H1 (cell line): ENCODE data around the gene ABHD4. TPM values are rescaled to one million over a fixed set of nuclear protein-coding genes. Genes with fewer than 3 reads are reported as not detected.

Experiments
- CTCF ChIA-PET: fragments of 300-600 bp; sonication (Branson Sonifier 250); formaldehyde crosslinking; loops from one replicate; lab custom pipeline; 2021; ENCODE audit not compliant: partially characterized antibody; lab: Charles Lee
- POLR2A ChIA-PET: fragments of 300-600 bp; sonication (Branson Sonifier 250); formaldehyde crosslinking; loops from one replicate; lab custom pipeline; 2021; ENCODE audit warnings: inconsistent platforms; ENCODE audit not compliant: partially characterized antibody; lab: Charles Lee
- DNase-seq, 2 experiments: peaks; one replicate each; pipeline versions ENCODE4 v3.0.0 to v3.0.0-alpha.2; 2010 to 2022; ENCODE audit warnings: low spot score in 2 of 2, low read depth in 1 of 2, mixed read lengths in 1 of 2
- FAIRE-seq: peaks from 2 replicates; lab custom pipeline; 2011; peaks lifted over from hg19 to GRCh38; lab: Jason Lieb, UNC
- H2AFZ ChIP-seq: 2 replicates; pipeline ENCODE4 v1.8.1; 2012; ENCODE audit warnings: low read length, inconsistent platforms
- H2AK5ac ChIP-seq: 2 replicates; pipeline ENCODE4 v1.6.1; 2013; ENCODE audit warnings: low read depth, low read length
- H2BK120ac ChIP-seq: replicated peaks from 2 replicates; pipeline ENCODE3; 2013; ENCODE audit warnings: low read depth, low read length, inconsistent platforms
- H2BK12ac ChIP-seq: 2 replicates; pipeline ENCODE4 v1.6.1; 2013; ENCODE audit warnings: low read depth, low read length
- H2BK15ac ChIP-seq: 2 replicates; pipeline ENCODE4 v1.6.1; 2013; ENCODE audit warnings: low read length
- H2BK20ac ChIP-seq: 2 replicates; pipeline ENCODE4 v1.6.1; 2013; ENCODE audit warnings: low read length
- H2BK5ac ChIP-seq: 2 replicates; pipeline ENCODE4 v1.6.1; 2013; ENCODE audit warnings: low read depth, low read length
- H3K14ac ChIP-seq: 2 replicates; pipeline ENCODE4 v1.6.1; 2013; ENCODE audit warnings: inconsistent platforms; ENCODE audit not compliant: insufficient read length
- H3K18ac ChIP-seq: 2 replicates; pipeline ENCODE4 v1.6.1; 2013; ENCODE audit warnings: low read length; ENCODE audit errors: extremely low read depth
- H3K23ac ChIP-seq: 2 replicates; pipeline ENCODE4 v1.6.1; 2013; ENCODE audit warnings: inconsistent platforms; ENCODE audit not compliant: insufficient read length
- H3K23me2 ChIP-seq: 2 replicates; pipeline ENCODE4 v1.6.1; 2013; ENCODE audit warnings: low read depth, low read length
- H3K27ac ChIP-seq: 2 replicates; pipeline ENCODE4 v1.6.1; 2011; ENCODE audit warnings: low read depth, low read length, inconsistent platforms
- H3K27me3 ChIP-seq, 4 experiments: replicated peaks in 1 of 4; 1 replicate in 1 of 4; 2 replicates in 3 of 4; pipeline versions ENCODE4 v1.6.1 to v1.8.1; 2011 to 2013; ENCODE audit warnings: low read length in 3 of 4, mild to moderate bottlenecking in 3 of 4, inconsistent platforms in 2 of 4, mixed read lengths in 2 of 4, moderate library complexity in 1 of 4; ENCODE audit not compliant: control insufficient read depth in 3 of 4, insufficient read depth in 3 of 4; ENCODE audit errors: extremely low read depth in 1 of 4
- H3K36me3 ChIP-seq, 4 experiments: 2 replicates each; pipeline versions ENCODE4 v1.6.1 to v1.8.1; 2011 to 2013; ENCODE audit warnings: mild to moderate bottlenecking in 4 of 4, low read length in 3 of 4, moderate library complexity in 2 of 4, control low read depth in 1 of 4, inconsistent platforms in 1 of 4; ENCODE audit not compliant: insufficient read depth in 4 of 4, control insufficient read depth in 2 of 4
- H3K4ac ChIP-seq: replicated peaks from 2 replicates; pipeline ENCODE3; 2013; ENCODE audit warnings: low read length, low read depth, mixed read lengths, inconsistent platforms; ENCODE audit not compliant: insufficient read length
- H3K4me1 ChIP-seq, 4 experiments: replicated peaks in 1 of 4; 1 replicate in 1 of 4; 2 replicates in 3 of 4; pipeline versions ENCODE4 v1.6.1 to v1.8.1; 2011 to 2013; ENCODE audit warnings: low read length in 3 of 4, inconsistent platforms in 2 of 4, mixed read lengths in 1 of 4; ENCODE audit not compliant: insufficient read depth in 4 of 4, control insufficient read depth in 3 of 4
- H3K4me2 ChIP-seq, 2 experiments: 2 replicates each; pipeline versions ENCODE4 v1.6.1 to v1.8.1; 2011 to 2013; ENCODE audit warnings: low read depth in 2 of 2, low read length in 2 of 2, control low read depth in 1 of 2, inconsistent platforms in 1 of 2, mild to moderate bottlenecking in 1 of 2; ENCODE audit not compliant: insufficient read depth in 1 of 2
- H3K4me3 ChIP-seq, 4 experiments: fragments of 200-600, 300-600 bp in 1 of 4; sonication (generic), shearing (Covaris generic), sonication (Bioruptor Twin) in 1 of 4; 2 replicates each; pipeline versions ENCODE4 v1.5.1 to v1.8.1; 2011 to 2016; ENCODE audit warnings: low read length in 4 of 4, low read depth in 3 of 4, control low read depth in 2 of 4, inconsistent platforms in 2 of 4, mild to moderate bottlenecking in 2 of 4, mixed read lengths in 1 of 4, moderate library complexity in 1 of 4; ENCODE audit not compliant: insufficient read depth in 2 of 4; ENCODE audit errors: extremely low read depth in 1 of 4
- H3K56ac ChIP-seq: replicated peaks from 2 replicates; pipeline ENCODE3; 2013; ENCODE audit warnings: low read depth, mild to moderate bottlenecking, mixed read lengths, low read length, inconsistent platforms; ENCODE audit not compliant: insufficient read length
- H3K79me1 ChIP-seq: 2 replicates; pipeline ENCODE4 v1.6.1; 2013; ENCODE audit warnings: low read depth, low read length, control low read depth
- H3K79me2 ChIP-seq, 2 experiments: 2 replicates each; pipeline versions ENCODE4 v1.6.1 to v1.8.1; 2012 to 2013; ENCODE audit warnings: low read length in 2 of 2, mild to moderate bottlenecking in 2 of 2, inconsistent platforms in 1 of 2; ENCODE audit not compliant: insufficient read depth in 2 of 2, control insufficient read depth in 1 of 2
- H3K9ac ChIP-seq, 4 experiments: replicated peaks in 1 of 4; 1 replicate in 1 of 4; 2 replicates in 3 of 4; pipeline versions ENCODE4 v1.6.1 to v1.8.1; 2011 to 2013; ENCODE audit warnings: low read depth in 3 of 4, low read length in 3 of 4, control low read depth in 2 of 4, mild to moderate bottlenecking in 2 of 4, moderate library complexity in 2 of 4, inconsistent platforms in 1 of 4; ENCODE audit errors: extremely low read depth in 1 of 4
- H3K9me3 ChIP-seq, 2 experiments: 2 replicates each; pipeline versions ENCODE4 v1.6.1 to v1.8.1; 2012 to 2013; ENCODE audit warnings: mild to moderate bottlenecking in 2 of 2, moderate library complexity in 2 of 2, control low read depth in 1 of 2, inconsistent platforms in 1 of 2, low read depth in 1 of 2, low read length in 1 of 2, mixed read lengths in 1 of 2; ENCODE audit not compliant: insufficient read depth in 2 of 2
- H4K20me1 ChIP-seq, 2 experiments: replicated peaks in 1 of 2; 2 replicates each; pipeline versions ENCODE3 to v1.8.1; 2011 to 2013; ENCODE audit warnings: inconsistent platforms in 2 of 2, low read length in 2 of 2, mild to moderate bottlenecking in 1 of 2; ENCODE audit not compliant: insufficient read depth in 2 of 2, control insufficient read depth in 1 of 2
- H4K5ac ChIP-seq: 2 replicates; pipeline ENCODE4 v1.6.1; 2013; ENCODE audit warnings: low read length, low read depth, mixed read lengths, inconsistent platforms; ENCODE audit not compliant: insufficient read length
- H4K8ac ChIP-seq: 2 replicates; pipeline ENCODE4 v1.8.0; 2013; ENCODE audit warnings: mild to moderate bottlenecking, moderate library complexity, low read length, inconsistent platforms; ENCODE audit not compliant: insufficient read depth; ENCODE audit errors: extremely low read depth
- H4K91ac ChIP-seq: replicated peaks from 2 replicates; pipeline ENCODE3; 2013; ENCODE audit warnings: low read length, mixed read lengths, inconsistent platforms; ENCODE audit not compliant: insufficient read length
- ASH2L ChIP-seq: fragments of 200-600, 300-600 bp; sonication (generic); IDR thresholded peaks from one replicate; pipeline ENCODE4 v1.7.1; 2017; ENCODE audit warnings: low read length
- CHD2 ChIP-seq: IDR thresholded peaks from 2 replicates; pipeline ENCODE4 v1.6.1; 2012; ENCODE audit warnings: low read length, improper control_type of control experiment
- EGR1 ChIP-seq: IDR thresholded peaks from 2 replicates; pipeline ENCODE4 v1.6.1; 2011; ENCODE audit warnings: low read depth, low read length, borderline replicate concordance
- EP300 ChIP-seq, 2 experiments: IDR thresholded peaks; 1 replicate in 1 of 2; 2 replicates in 1 of 2; pipeline ENCODE4 v1.6.1; 2011 to 2012; ENCODE audit warnings: low read depth in 2 of 2, low read length in 2 of 2, mild to moderate bottlenecking in 2 of 2, borderline replicate concordance in 1 of 2, inconsistent platforms in 1 of 2, moderate library complexity in 1 of 2
- POU5F1 ChIP-seq: IDR thresholded peaks from 2 replicates; pipeline ENCODE4 v1.6.1; 2011; ENCODE audit warnings: low read depth, mild to moderate bottlenecking, low read length, moderate library complexity
- RAD21 ChIP-seq, 2 experiments: IDR thresholded peaks in 1 of 2; conservative IDR thresholded peaks in 1 of 2; 2 replicates each; pipeline ENCODE4 v1.6.1; 2011; ENCODE audit warnings: low read depth in 2 of 2, low read length in 2 of 2, improper control_type of control experiment in 1 of 2, inconsistent platforms in 1 of 2, mild to moderate bottlenecking in 1 of 2, moderate library complexity in 1 of 2
- RFX5 ChIP-seq: IDR thresholded peaks from 2 replicates; pipeline ENCODE4 v1.6.1; 2011; ENCODE audit warnings: low read depth, low read length, improper control_type of control experiment, borderline replicate concordance
- TAF1 ChIP-seq: IDR thresholded peaks from 2 replicates; pipeline ENCODE4 v1.6.1; 2011; ENCODE audit warnings: mild to moderate bottlenecking, low read depth, low read length
- TCF12 ChIP-seq: IDR thresholded peaks from 2 replicates; pipeline ENCODE4 v1.6.1; 2011; ENCODE audit warnings: low read depth, mild to moderate bottlenecking, low read length
- YY1 ChIP-seq: IDR thresholded peaks from 2 replicates; pipeline ENCODE4 v1.6.1; 2011; ENCODE audit warnings: low read depth, mild to moderate bottlenecking, low read length
- WGBS, 2 experiments: shearing (Covaris generic) in 1 of 2; methylation state at CpG; one replicate each; pipeline versions ENCODE4 v1.1.6 to v1.1.7; 2013 to 2015; ENCODE audit warnings: low lambda C conversion rate in 2 of 2, mixed read lengths in 2 of 2, inconsistent platforms in 1 of 2, low coverage in 1 of 2, missing lambda C conversion rate in 1 of 2; ENCODE audit not compliant: insufficient replicate concordance in 2 of 2, insufficient coverage in 1 of 2, insufficient read length in 1 of 2; ENCODE audit errors: extremely low coverage in 1 of 2, missing lambda C conversion rate in 1 of 2; 5-methylcytosine and 5-hydroxymethylcytosine counted together
- polyA plus RNA-seq, 7 experiments: library from polyadenylated mRNA; depleted of rRNA in 3 of 7; stranded (reverse) in 5 of 7; unstranded in 2 of 7; fragments of >200 nt in 5 of 7; fragments of 200-250 nt in 2 of 7; gene quantifications; 1 replicate in 5 of 7; 2 replicates in 1 of 7; 4 replicates in 1 of 7; pipeline versions ENCODE4 v1.2.1 to v1.2.3, GENCODE V29; 2011 to 2013; ENCODE audit warnings: missing spikeins in 2 of 7, mixed read lengths in 2 of 7
- total RNA-seq: library from RNA; stranded (reverse); fragmentation: NEBNext Ultra II Directional; extraction: Animal tissue kit (Norgen Biotek cat#: 25700); gene quantifications from 2 replicates; pipeline ENCODE4 v1.2.1, GENCODE V29; 2021

The ABHD4 gene
- total and polyA plus RNA-seq, 2 of the 8 experiments (the other 6 are each of a cell fraction or from before 2014, with no cell fraction given), result 32.4 to 42.9 TPM

DNA sequence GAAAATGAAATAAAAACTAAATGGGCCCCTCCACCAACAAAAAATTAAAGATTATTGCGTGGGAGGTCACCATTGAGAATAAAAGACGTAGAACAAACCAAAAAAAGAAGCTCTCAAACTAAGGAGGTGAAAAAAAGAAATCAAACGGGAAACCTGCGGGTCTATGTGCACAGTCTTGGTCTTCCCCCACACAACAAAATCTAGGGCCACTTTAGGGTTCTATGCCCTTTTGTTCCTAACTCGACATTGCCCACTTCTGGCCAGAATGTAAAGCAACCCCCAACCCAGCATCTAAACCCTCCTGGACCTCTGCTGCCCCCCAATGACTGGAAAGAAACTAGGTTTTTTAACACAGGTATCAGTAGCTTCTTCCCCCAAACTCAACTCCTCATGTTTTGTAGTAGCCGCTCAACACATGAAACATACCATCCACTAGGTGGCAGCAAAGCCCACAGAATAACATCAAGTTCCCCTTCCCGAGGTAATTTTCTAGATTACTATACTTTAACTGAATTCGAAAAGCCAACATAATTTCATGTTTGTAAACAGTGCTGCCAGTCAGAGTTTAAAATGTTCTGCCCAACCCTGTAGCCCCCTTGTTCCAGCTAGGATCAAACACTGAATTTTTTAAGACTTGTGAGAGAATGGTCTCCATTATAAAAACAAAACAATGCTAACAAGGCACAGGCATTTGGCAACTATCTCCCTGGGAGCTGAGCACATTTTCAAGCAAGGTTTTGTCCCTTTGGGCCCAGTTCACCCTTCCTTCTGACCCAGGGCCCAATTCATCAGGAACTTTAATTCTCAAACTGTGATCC, 27.8 kb upstream of the ABHD4 start:
- no peak overlapping the region for H3K14ac ChIP-seq
- H2BK120ac ChIP-seq, result no peak overlapping the region
- H3K79me1 ChIP-seq, result no peaks in the 10 kb centered on the region
- H3K36me3 ChIP-seq, result peaks cover 9 to 35% (median 18%) of the 10 kb centered on the region in 4 experiments; a peak in 7 of 8 replicates
- no peak overlapping the region for H4K91ac ChIP-seq
- peak overlapping the region; percentile 79 for H4K5ac ChIP-seq
- H2BK12ac ChIP-seq, result no peak overlapping the region; the same call in 1 of the 2 replicates
- no peak overlapping the region for H3K56ac ChIP-seq
- H3K27ac ChIP-seq, result peak overlapping the region; percentile 66
- peaks cover 0 to 14% of the 10 kb centered on the region in 2 experiments; a peak in 1 of 4 replicates for H3K79me2 ChIP-seq
- H3K4ac ChIP-seq, result no peak overlapping the region
- no peak overlapping the region for H3K18ac ChIP-seq
- no peak overlapping the region for H2AK5ac ChIP-seq
- no peak overlapping the region for H3K23ac ChIP-seq
- ChIA-PET POLR2A (interaction anchor here (0.6 to 2.3 kb wide), 14 partner anchors 10 to 359 kb away, joined by 3 to 13 read pairs (median 4); partner anchors contain the start of genes DAD1 and OXA1L), CTCF (interaction anchor here (0.6 to 5.8 kb wide), 103 partner anchors 8 to 991 kb away, joined by 3 to 78 read pairs (median 5); partner anchors contain the start of genes ABHD4, DAD1, MMP14 and OR6J1)
- peak overlapping the region in 1 of 4 experiments; percentile 26; a peak in 1 of 8 replicates for H3K4me3 ChIP-seq
- no peaks in the 10 kb centered on the region for H4K20me1 ChIP-seq
- H3K27me3 ChIP-seq, result no peaks in the 10 kb centered on the region
- H3K23me2 ChIP-seq, result no peaks in the 10 kb centered on the region
- peak; percentile 78 to 79 for DNase-seq
- H2AFZ ChIP-seq, result peak overlapping the region; percentile 47; the same call in 1 of the 2 replicates
- 0 out of 2 replicates have a peak overlapping the region, but pooled peaks have one; percentile 46 for H2BK5ac ChIP-seq
- no peak overlapping the region for H2BK20ac ChIP-seq
- peak; percentile 99 for FAIRE-seq
- peak overlapping the region in 2 of 4 experiments; percentile 13 to 26; a peak in 2 of 7 replicates for H3K9ac ChIP-seq
- peaks cover 0 to 5% (median 1%) of the 10 kb centered on the region in 4 experiments; a peak in 3 of 7 replicates for H3K4me1 ChIP-seq
- H4K8ac ChIP-seq, result no peak overlapping the region
- H3K9me3 ChIP-seq, result no peaks in the 10 kb centered on the region
- peak overlapping the region in 1 of 2 experiments; percentile 58; a peak in 2 of 4 replicates for H3K4me2 ChIP-seq
- WGBS, 2 experiments, result 26% methylated on average over 8 of the region's 8 CpGs; no CpG with 5 or more reads in 1 of the 2 experiments
- no peak overlapping the region for H2BK15ac ChIP-seq
- TF ChIP-seq TCF12 (0 out of 2 replicates have a peak, but pooled peaks have one; percentile 28), ASH2L (peak; percentile 28), TAF1 (0 out of 2 replicates have a peak, but pooled peaks have one; percentile 13), RFX5 (no peak), EP300 (IDR thresholded peaks at IDR 0.05; ENCODE audit: borderline replicate concordance in 1 of 2, low read depth in 2 of 2, low read length in 2 of 2) (peak in 1 of 2 experiments; percentile 73; a peak in 1 of 3 replicates), YY1 (peak; percentile 56; the same call in 1 of the 2 replicates), CHD2 (no peak), POU5F1 (0 out of 2 replicates have a peak, but pooled peaks have one; percentile 14), EGR1 (no peak), RAD21 (IDR thresholded peaks at IDR 0.05 in 1 of 2, conservative IDR thresholded peaks at IDR 0.05 in 1 of 2; ENCODE audit: low read depth in 2 of 2, low read length in 2 of 2) (peak; percentile 83 to 89)
